H9 (cell line): ENCODE results near the gene ARRDC1. TPM values are rescaled to one million over a fixed set of nuclear protein-coding genes. Genes with fewer than 3 reads are reported as not detected.

ENCODE experiments used
- DNase-seq: peaks from one replicate; pipeline ENCODE4 v3.0.0-alpha.2; 2017
- H2AFZ ChIP-seq: one replicate; pipeline ENCODE4 v1.6.1; 2013; ENCODE audit warnings: mild to moderate bottlenecking, low read length, control low read depth, moderate library complexity
- H2AK5ac ChIP-seq: 2 replicates; pipeline ENCODE4 v1.6.1; 2013; ENCODE audit warnings: low read length, control low read depth, mixed read lengths; ENCODE audit not compliant: insufficient read length
- H2BK120ac ChIP-seq: one replicate; pipeline ENCODE4 v1.6.1; 2013; ENCODE audit warnings: low read depth, mild to moderate bottlenecking, low read length, control low read depth, inconsistent platforms; ENCODE audit not compliant: poor library complexity, severe bottlenecking
- H2BK12ac ChIP-seq: 2 replicates; pipeline ENCODE4 v1.6.1; 2013; ENCODE audit warnings: low read length, control low read depth, mixed read lengths, low read depth; ENCODE audit not compliant: insufficient read length
- H2BK15ac ChIP-seq: 2 replicates; pipeline ENCODE4 v1.6.1; 2013; ENCODE audit warnings: low read depth, low read length, control low read depth
- H2BK20ac ChIP-seq: one replicate; pipeline ENCODE4 v1.6.1; 2013; ENCODE audit warnings: low read depth, mild to moderate bottlenecking, low read length, control low read depth, inconsistent platforms; ENCODE audit not compliant: poor library complexity, severe bottlenecking
- H2BK5ac ChIP-seq: 2 replicates; pipeline ENCODE4 v1.6.1; 2013; ENCODE audit warnings: low read length, control low read depth, mixed read lengths; ENCODE audit not compliant: insufficient read length
- H3K14ac ChIP-seq: 2 replicates; pipeline ENCODE4 v1.6.1; 2013; ENCODE audit warnings: low read length, control low read depth; ENCODE audit not compliant: insufficient read depth
- H3K18ac ChIP-seq: 2 replicates; pipeline ENCODE4 v1.6.1; 2013; ENCODE audit warnings: low read depth, mild to moderate bottlenecking, mixed read lengths, low read length, control low read depth; ENCODE audit not compliant: insufficient read length
- H3K23ac ChIP-seq: 2 replicates; pipeline ENCODE4 v1.6.1; 2013; ENCODE audit warnings: low read length, control low read depth, mixed read lengths, low read depth; ENCODE audit not compliant: insufficient read length
- H3K23me2 ChIP-seq: 2 replicates; pipeline ENCODE4 v1.6.1; 2013; ENCODE audit warnings: low read depth, mild to moderate bottlenecking, mixed read lengths, low read length, control low read depth; ENCODE audit not compliant: insufficient read length, poor library complexity, severe bottlenecking
- H3K27ac ChIP-seq: 2 replicates; pipeline ENCODE4 v1.5.1; 2013; ENCODE audit warnings: low read length, control low read depth, mixed read lengths, low read depth; ENCODE audit not compliant: insufficient read length
- H3K27me3 ChIP-seq: 2 replicates; pipeline ENCODE4 v1.6.1; 2013; ENCODE audit warnings: low read length, control low read depth, inconsistent platforms; ENCODE audit not compliant: insufficient read depth
- H3K4ac ChIP-seq: 2 replicates; pipeline ENCODE4 v1.6.1; 2013; ENCODE audit warnings: low read depth, mild to moderate bottlenecking, control low read depth, inconsistent platforms, low read length, moderate library complexity
- H3K4me1 ChIP-seq: 2 replicates; pipeline ENCODE4 v1.6.1; 2013; ENCODE audit warnings: low read length, control low read depth, inconsistent platforms; ENCODE audit not compliant: insufficient read depth
- H3K4me2 ChIP-seq: 2 replicates; pipeline ENCODE4 v1.6.1; 2013; ENCODE audit warnings: low read length, control low read depth, mixed read lengths; ENCODE audit not compliant: insufficient read length, insufficient read depth
- H3K56ac ChIP-seq: 2 replicates; pipeline ENCODE4 v1.6.1; 2013; ENCODE audit warnings: low read depth, mild to moderate bottlenecking, mixed read lengths, low read length, control low read depth; ENCODE audit not compliant: insufficient read length
- H3K79me1 ChIP-seq: 2 replicates; pipeline ENCODE4 v1.6.1; 2013; ENCODE audit warnings: low read depth, mild to moderate bottlenecking, moderate library complexity, low read length, control low read depth, inconsistent platforms; ENCODE audit not compliant: insufficient read depth, poor library complexity, severe bottlenecking
- H3K79me2 ChIP-seq: 2 replicates; pipeline ENCODE4 v1.6.1; 2013; ENCODE audit warnings: low read length, control low read depth, inconsistent platforms; ENCODE audit not compliant: insufficient read depth
- H3K9ac ChIP-seq: 2 replicates; pipeline ENCODE4 v1.6.1; 2013; ENCODE audit warnings: low read length, control low read depth, mixed read lengths; ENCODE audit not compliant: insufficient read length; ENCODE audit errors: extremely low read depth
- H3K9me3 ChIP-seq: one replicate; pipeline ENCODE4 v1.6.1; 2013; ENCODE audit warnings: low read depth, low read length, inconsistent platforms; ENCODE audit not compliant: control insufficient read depth
- H3T11ph ChIP-seq: one replicate; pipeline ENCODE4 v1.6.1; 2013; ENCODE audit warnings: mild to moderate bottlenecking, low read length, control low read depth, inconsistent platforms
- H4K20me1 ChIP-seq: one replicate; pipeline ENCODE4 v1.6.1; 2013; ENCODE audit not compliant: control insufficient read depth, insufficient read length, insufficient read depth
- H4K5ac ChIP-seq: 2 replicates; pipeline ENCODE4 v1.6.1; 2013; ENCODE audit warnings: low read depth, mild to moderate bottlenecking, mixed read lengths, low read length, control low read depth; ENCODE audit not compliant: insufficient read length
- H4K8ac ChIP-seq: replicated peaks from 2 replicates; pipeline ENCODE4 v1.6.1; 2013; ENCODE audit warnings: low read length, control low read depth, mixed read lengths, low read depth; ENCODE audit not compliant: insufficient read length
- H4K91ac ChIP-seq: 2 replicates; pipeline ENCODE4 v1.6.1; 2013; ENCODE audit warnings: low read depth, mild to moderate bottlenecking, moderate library complexity, mixed read lengths, low read length, control low read depth; ENCODE audit not compliant: insufficient read length
- H3K27ac Mint-ChIP-seq, 3 experiments: 2 replicates in 2 of 3; 3 replicates in 1 of 3; pipeline ENCODE4 v1.8.0; 2020 to 2021; ENCODE audit warnings: mixed read lengths in 3 of 3, mild to moderate bottlenecking in 1 of 3, moderate library complexity in 1 of 3
- H3K27me3 Mint-ChIP-seq: 2 replicates; pipeline ENCODE4 v1.8.0; 2021; ENCODE audit warnings: low read depth, mild to moderate bottlenecking, moderate library complexity, mixed read lengths
- H3K36me3 Mint-ChIP-seq, 3 experiments: 2 replicates in 2 of 3; 3 replicates in 1 of 3; pipeline ENCODE4 v1.8.0; 2020 to 2021; ENCODE audit warnings: low read depth in 3 of 3, mixed read lengths in 3 of 3; ENCODE audit not compliant: insufficient read depth in 1 of 3
- H3K4me1 Mint-ChIP-seq, 2 experiments: 2 replicates each; pipeline ENCODE4 v1.8.0; 2020; ENCODE audit warnings: mixed read lengths in 2 of 2
- H3K4me3 Mint-ChIP-seq, 2 experiments: 2 replicates in 1 of 2; 3 replicates in 1 of 2; pipeline ENCODE4 v1.8.0; 2020 to 2021; ENCODE audit warnings: mild to moderate bottlenecking in 2 of 2, mixed read lengths in 2 of 2, moderate library complexity in 1 of 2
- H3K9me3 Mint-ChIP-seq, 2 experiments: 2 replicates in 1 of 2; 3 replicates in 1 of 2; pipeline ENCODE4 v1.8.0; 2020; ENCODE audit warnings: mild to moderate bottlenecking in 2 of 2, mixed read lengths in 2 of 2, moderate library complexity in 1 of 2
- CTCF ChIP-seq: fragments of 200-600 bp; sonication (generic); conservative IDR thresholded peaks from 3 replicates; pipeline ENCODE4 v1.8.0; 2021; ENCODE audit warnings: antibody characterized with exemption, mild to moderate bottlenecking
- WGBS: extraction: QIAGEN DNeasy Blood & Tissue Kit; methylation state at CpG from one replicate; pipeline ENCODE4 v1.1.7; 2013; ENCODE audit warnings: missing lambda C conversion rate, low lambda C conversion rate, mixed read lengths; ENCODE audit not compliant: insufficient read length; ENCODE audit errors: extremely low coverage; 5-methylcytosine and 5-hydroxymethylcytosine counted together
- total RNA-seq: library from RNA; stranded (reverse); gene quantifications from 2 replicates; pipeline ENCODE4 v1.2.1, GENCODE V29; 2021

Gene ARRDC1
- total RNA-seq, 1 experiment from 2014 or later: 34.4 TPM

- Mint-ChIP-seq H3K27ac (peak overlapping the region in 1 of 3 experiments; percentile 77; a peak in 3 of 7 replicates), H3K9me3 (no peaks in the 10 kb centered on the region), H3K4me1 (peaks cover 11 to 22% of the 10 kb centered on the region in 2 experiments), H3K4me3 (no peak overlapping the region), H3K36me3 (peaks cover 9 to 33% (median 15%) of the 10 kb centered on the region in 3 experiments; a peak in 6 of 7 replicates), H3K27me3 (no peaks in the 10 kb centered on the region)
- Histone ChIP-seq H3K23ac (no peak overlapping the region), H3K27me3 (no peaks in the 10 kb centered on the region), H4K5ac (no peak overlapping the region), H4K20me1 (no peaks in the 10 kb centered on the region), H2BK15ac (no peak overlapping the region), H3K14ac (no peak overlapping the region), H3K79me1 (peaks cover 25% of the 10 kb centered on the region), H3K23me2 (no peaks in the 10 kb centered on the region), H3K56ac (no peak overlapping the region), H3K27ac (no peak overlapping the region), H2AK5ac (no peak overlapping the region), H2BK120ac (no peak overlapping the region), H2BK20ac (no peak overlapping the region), H3K4me2 (no peak overlapping the region), H4K91ac (no peak overlapping the region), H2AFZ (no peak overlapping the region), H3K4me1 (no peaks in the 10 kb centered on the region; the same call in 1 of the 2 replicates), H3T11ph (no peak overlapping the region), H3K4ac (no peak overlapping the region), H4K8ac (no peak overlapping the region), H3K79me2 (peaks cover 49% of the 10 kb centered on the region; the same call in 1 of the 2 replicates), H2BK5ac (no peak overlapping the region), H2BK12ac (no peak overlapping the region), H3K9ac (no peak overlapping the region), H3K9me3 (no peaks in the 10 kb centered on the region), H3K18ac (no peak overlapping the region)
- TF ChIP-seq CTCF: no peak
- no peak for DNase-seq
- WGBS: no CpG with 5 or more reads among the region's 14 CpGs
These were observed 38.4 kb downstream of the ARRDC1 start for GRCh38 chr9:137643921-137644320.
